ENCODE measurements around the gene RFFL.

DNA sequence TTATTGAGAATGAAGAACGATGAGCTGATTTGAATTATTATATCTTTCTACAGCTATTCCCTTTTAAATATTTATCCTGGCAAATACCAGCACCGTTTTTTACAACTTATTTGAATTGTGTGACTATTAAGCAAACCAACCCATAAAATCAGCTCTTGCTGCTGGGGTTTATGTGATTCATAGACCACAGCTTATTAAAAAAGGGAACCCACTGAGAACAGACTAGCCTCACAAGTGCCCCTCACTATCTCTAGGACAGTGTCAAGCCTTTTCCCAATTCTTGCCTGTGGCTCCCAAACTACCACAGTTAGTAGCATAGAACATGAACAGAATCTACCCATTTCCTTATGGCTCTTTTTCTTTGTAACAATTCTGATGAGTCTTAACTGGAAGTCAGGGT is 89.3 kb downstream of the RFFL start:
- TF ChIP-seq CEBPB (IDR thresholded peaks at IDR 0.05) (no peak), NR3C1 (IDR thresholded peaks at IDR 0.05) (no peak), HDAC2 (IDR thresholded peaks at IDR 0.05) (no peak), CHD2 (IDR thresholded peaks at IDR 0.05; ENCODE audit: low read length, partially characterized antibody) (no peak), POLR2A (IDR thresholded peaks at IDR 0.05; ENCODE audit: low read length) (no peak), RFX5 (IDR thresholded peaks at IDR 0.05) (no peak), HOXB13 (CRISPR knock-in tag; IDR thresholded peaks at IDR 0.05; ENCODE audit: low read depth) (no peak), CHD4 (IDR thresholded peaks at IDR 0.05; ENCODE audit: borderline replicate concordance) (no peak), RNF2 (IDR thresholded peaks at IDR 0.05; ENCODE audit: borderline replicate concordance, low read depth) (no peak)
- TF ChIP-seq, protein P1, sequence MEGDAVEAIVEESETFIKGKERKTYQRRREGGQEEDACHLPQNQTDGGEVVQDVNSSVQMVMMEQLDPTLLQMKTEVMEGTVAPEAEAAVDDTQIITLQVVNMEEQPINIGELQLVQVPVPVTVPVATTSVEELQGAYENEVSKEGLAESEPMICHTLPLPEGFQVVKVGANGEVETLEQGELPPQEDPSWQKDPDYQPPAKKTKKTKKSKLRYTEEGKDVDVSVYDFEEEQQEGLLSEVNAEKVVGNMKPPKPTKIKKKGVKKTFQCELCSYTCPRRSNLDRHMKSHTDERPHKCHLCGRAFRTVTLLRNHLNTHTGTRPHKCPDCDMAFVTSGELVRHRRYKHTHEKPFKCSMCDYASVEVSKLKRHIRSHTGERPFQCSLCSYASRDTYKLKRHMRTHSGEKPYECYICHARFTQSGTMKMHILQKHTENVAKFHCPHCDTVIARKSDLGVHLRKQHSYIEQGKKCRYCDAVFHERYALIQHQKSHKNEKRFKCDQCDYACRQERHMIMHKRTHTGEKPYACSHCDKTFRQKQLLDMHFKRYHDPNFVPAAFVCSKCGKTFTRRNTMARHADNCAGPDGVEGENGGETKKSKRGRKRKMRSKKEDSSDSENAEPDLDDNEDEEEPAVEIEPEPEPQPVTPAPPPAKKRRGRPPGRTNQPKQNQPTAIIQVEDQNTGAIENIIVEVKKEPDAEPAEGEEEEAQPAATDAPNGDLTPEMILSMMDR (IDR thresholded peaks at IDR 0.05), result no peak
- TF ChIP-seq, protein P2, sequence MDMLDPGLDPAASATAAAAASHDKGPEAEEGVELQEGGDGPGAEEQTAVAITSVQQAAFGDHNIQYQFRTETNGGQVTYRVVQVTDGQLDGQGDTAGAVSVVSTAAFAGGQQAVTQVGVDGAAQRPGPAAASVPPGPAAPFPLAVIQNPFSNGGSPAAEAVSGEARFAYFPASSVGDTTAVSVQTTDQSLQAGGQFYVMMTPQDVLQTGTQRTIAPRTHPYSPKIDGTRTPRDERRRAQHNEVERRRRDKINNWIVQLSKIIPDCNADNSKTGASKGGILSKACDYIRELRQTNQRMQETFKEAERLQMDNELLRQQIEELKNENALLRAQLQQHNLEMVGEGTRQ (IDR thresholded peaks at IDR 0.05), result no peak
- TF ChIP-seq, protein P3, sequence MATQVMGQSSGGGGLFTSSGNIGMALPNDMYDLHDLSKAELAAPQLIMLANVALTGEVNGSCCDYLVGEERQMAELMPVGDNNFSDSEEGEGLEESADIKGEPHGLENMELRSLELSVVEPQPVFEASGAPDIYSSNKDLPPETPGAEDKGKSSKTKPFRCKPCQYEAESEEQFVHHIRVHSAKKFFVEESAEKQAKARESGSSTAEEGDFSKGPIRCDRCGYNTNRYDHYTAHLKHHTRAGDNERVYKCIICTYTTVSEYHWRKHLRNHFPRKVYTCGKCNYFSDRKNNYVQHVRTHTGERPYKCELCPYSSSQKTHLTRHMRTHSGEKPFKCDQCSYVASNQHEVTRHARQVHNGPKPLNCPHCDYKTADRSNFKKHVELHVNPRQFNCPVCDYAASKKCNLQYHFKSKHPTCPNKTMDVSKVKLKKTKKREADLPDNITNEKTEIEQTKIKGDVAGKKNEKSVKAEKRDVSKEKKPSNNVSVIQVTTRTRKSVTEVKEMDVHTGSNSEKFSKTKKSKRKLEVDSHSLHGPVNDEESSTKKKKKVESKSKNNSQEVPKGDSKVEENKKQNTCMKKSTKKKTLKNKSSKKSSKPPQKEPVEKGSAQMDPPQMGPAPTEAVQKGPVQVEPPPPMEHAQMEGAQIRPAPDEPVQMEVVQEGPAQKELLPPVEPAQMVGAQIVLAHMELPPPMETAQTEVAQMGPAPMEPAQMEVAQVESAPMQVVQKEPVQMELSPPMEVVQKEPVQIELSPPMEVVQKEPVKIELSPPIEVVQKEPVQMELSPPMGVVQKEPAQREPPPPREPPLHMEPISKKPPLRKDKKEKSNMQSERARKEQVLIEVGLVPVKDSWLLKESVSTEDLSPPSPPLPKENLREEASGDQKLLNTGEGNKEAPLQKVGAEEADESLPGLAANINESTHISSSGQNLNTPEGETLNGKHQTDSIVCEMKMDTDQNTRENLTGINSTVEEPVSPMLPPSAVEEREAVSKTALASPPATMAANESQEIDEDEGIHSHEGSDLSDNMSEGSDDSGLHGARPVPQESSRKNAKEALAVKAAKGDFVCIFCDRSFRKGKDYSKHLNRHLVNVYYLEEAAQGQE (IDR thresholded peaks at IDR 0.05), result no peak
- TF ChIP-seq, protein P4, sequence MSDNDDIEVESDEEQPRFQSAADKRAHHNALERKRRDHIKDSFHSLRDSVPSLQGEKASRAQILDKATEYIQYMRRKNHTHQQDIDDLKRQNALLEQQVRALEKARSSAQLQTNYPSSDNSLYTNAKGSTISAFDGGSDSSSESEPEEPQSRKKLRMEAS (IDR thresholded peaks at IDR 0.05), result no peak
